Calu3 (cell line): ENCODE results near the gene CCBE1. TPM values are rescaled to one million over a fixed set of nuclear protein-coding genes. Genes with fewer than 3 reads are reported as not detected.

Experiments
- BruUV-seq: library from RNA; stranded (reverse); fragments of 400-500 nt; replicated peaks from 2 replicates; lab custom pipeline; 2021; lab: Mats Ljungman, UMichigan
- CTCF ChIA-PET: fragments of 300-600 bp; sonication (Branson Sonifier 250); formaldehyde crosslinking; loops from one replicate; lab custom pipeline; 2022; ENCODE audit warnings: antibody characterized with exemption; lab: Charles Lee
- DNase-seq: peaks from one replicate; pipeline ENCODE4 v3.0.0; 2022
- H3K27ac Mint-ChIP-seq: one replicate; pipeline ENCODE4 v1.8.0; 2022; ENCODE audit warnings: mixed read lengths; ENCODE audit not compliant: unreplicated experiment
- H3K27me3 Mint-ChIP-seq: one replicate; pipeline ENCODE4 v1.8.0; 2022; ENCODE audit warnings: mixed read lengths; ENCODE audit not compliant: unreplicated experiment
- H3K36me3 Mint-ChIP-seq: one replicate; pipeline ENCODE4 v1.8.0; 2022; ENCODE audit warnings: mild to moderate bottlenecking, moderate library complexity, mixed read lengths; ENCODE audit not compliant: insufficient read depth, unreplicated experiment
- H3K4me1 Mint-ChIP-seq: one replicate; pipeline ENCODE4 v1.8.0; 2022; ENCODE audit warnings: mild to moderate bottlenecking, low read depth, mixed read lengths; ENCODE audit not compliant: unreplicated experiment
- H3K4me3 Mint-ChIP-seq: one replicate; pipeline ENCODE4 v1.8.0; 2022; ENCODE audit warnings: mild to moderate bottlenecking, low read depth, moderate library complexity, mixed read lengths; ENCODE audit not compliant: unreplicated experiment
- H3K9me3 Mint-ChIP-seq: one replicate; pipeline ENCODE4 v1.8.0; 2022; ENCODE audit warnings: low read depth, mixed read lengths; ENCODE audit not compliant: unreplicated experiment
- CTCF ChIP-seq: fragments of 200-600 bp; IDR thresholded peaks from one replicate; pipeline ENCODE4 v1.8.0; 2022; ENCODE audit warnings: antibody characterized with exemption; ENCODE audit not compliant: unreplicated experiment
- intact Hi-C: fragments of 100-400 bp; cut with micrococcal nuclease; formaldehyde crosslinking; loops from one replicate; pipeline ENCODE4 v1.10.0; 2022; ENCODE audit not compliant: unreplicated experiment
- total RNA-seq: library from RNA; stranded (reverse); gene quantifications from 2 replicates; pipeline ENCODE4 v1.2.3, GENCODE V29; 2022

The CCBE1 gene
- total RNA-seq, 1 experiment from 2014 or later, result 0.12 TPM

- H3K27ac Mint-ChIP-seq, result no peak overlapping the region
- H3K4me3 Mint-ChIP-seq, result no peak overlapping the region
- H3K9me3 Mint-ChIP-seq, result no peaks in the 10 kb centered on the region
- CTCF ChIA-PET, result no interaction called here
- intact Hi-C loops, result no loop called here
- BruUV-seq, result no TSS peak
- H3K27me3 Mint-ChIP-seq, result peaks cover 85% of the 10 kb centered on the region
- TF ChIP-seq CTCF, result no peak
- no peaks in the 10 kb centered on the region for H3K4me1 Mint-ChIP-seq
- no peaks in the 10 kb centered on the region for H3K36me3 Mint-ChIP-seq
- no peak for DNase-seq
These were observed 130.7 kb downstream of the CCBE1 start for GRCh38 chr18:59566533-59566971.

DNA sequence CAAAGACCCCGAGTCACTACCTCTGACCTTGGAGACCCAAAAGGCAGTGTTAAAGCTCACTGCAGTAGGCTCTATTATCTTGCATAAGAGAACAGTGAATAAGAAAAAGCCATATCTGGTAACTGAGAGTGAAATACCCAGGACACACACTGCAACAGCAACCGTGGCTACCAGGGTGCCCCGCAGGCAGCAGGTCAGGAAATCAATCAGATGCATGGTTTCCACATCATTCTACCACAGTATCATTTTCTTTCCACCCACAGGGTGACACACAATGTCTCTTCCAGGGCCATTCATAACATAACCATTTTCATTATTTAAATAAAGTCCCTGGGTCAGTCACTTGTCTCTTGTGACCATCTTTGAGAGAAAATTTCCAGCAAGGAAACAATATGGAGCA, 131.3 kb downstream of the CCBE1 start:
- no peaks in the 10 kb centered on the region for H3K36me3 Mint-ChIP-seq
- no peaks in the 10 kb centered on the region for H3K9me3 Mint-ChIP-seq
- CTCF ChIA-PET, result interaction anchor here (0.7 kb wide), 1 partner anchor 870 kb away, joined by 4 read pairs; no protein-coding TSS in a partner anchor
- DNase-seq, result no peak
- H3K27me3 Mint-ChIP-seq, result peaks cover 85% of the 10 kb centered on the region
- no peak overlapping the region for H3K4me3 Mint-ChIP-seq
- no TSS peak for BruUV-seq
- H3K27ac Mint-ChIP-seq, result no peak overlapping the region
- TF ChIP-seq CTCF, result no peak
- no peaks in the 10 kb centered on the region for H3K4me1 Mint-ChIP-seq
- intact Hi-C loops, result no loop called here

DNA sequence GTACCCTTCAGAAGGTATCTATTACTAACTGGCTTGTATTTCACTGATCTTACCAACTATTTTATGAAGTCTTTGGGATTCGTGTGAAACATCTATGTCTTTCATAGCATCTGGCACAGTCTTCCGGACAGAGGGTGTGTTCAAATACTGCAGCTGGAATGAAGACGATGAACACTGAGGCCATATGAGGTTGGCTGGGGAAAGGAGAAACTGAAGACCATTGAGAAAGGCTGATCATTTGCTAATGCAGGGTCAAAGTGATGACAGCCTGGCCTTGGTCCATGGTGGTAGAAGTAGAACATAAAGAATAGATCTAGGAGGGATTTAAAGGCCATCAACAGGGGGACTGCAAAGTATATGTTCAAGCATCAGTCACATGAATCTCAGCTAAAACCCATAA, 132.7 kb downstream of the CCBE1 start:
- Mint-ChIP-seq H3K36me3 (no peaks in the 10 kb centered on the region), H3K9me3 (no peaks in the 10 kb centered on the region), H3K27me3 (peaks cover 85% of the 10 kb centered on the region), H3K4me3 (no peak overlapping the region), H3K4me1 (no peaks in the 10 kb centered on the region), H3K27ac (no peak overlapping the region)
- CTCF ChIA-PET, result no interaction called here
- BruUV-seq, result no TSS peak
- no peak for DNase-seq
- no peak for TF ChIP-seq CTCF
- intact Hi-C loops, result no loop called here

DNA sequence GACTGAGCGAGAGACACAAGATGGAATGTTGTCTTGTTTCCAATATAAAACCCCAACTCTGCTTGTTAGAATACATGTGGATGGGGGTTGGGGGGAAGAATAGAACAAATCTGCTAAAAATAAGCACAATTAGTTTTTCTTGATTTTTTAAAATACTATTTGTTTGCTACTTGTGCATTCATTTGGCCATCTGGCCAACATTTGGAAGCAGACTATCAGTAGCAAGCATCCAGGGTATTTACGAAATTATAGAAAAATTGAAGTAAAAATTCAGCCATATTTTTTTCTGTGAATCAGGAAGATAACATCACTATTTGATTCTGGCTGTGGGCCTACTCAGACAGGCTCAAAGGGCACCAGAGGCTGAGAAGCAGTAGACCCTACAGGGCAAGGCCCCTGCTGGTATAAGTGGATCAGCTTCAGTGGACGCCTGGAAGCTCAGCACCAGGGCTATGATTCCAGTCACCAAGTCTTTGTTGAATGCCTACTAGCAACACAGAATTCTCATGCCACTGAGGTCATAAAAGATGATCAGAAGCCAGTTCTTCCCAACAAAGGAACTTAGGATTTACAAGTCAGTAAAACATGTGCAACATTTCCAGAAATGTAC, 133.9 kb downstream of the CCBE1 start:
- H3K36me3 Mint-ChIP-seq, result no peaks in the 10 kb centered on the region
- no TSS peak for BruUV-seq

More for the DNA sequence above, 133.9 kb downstream of the CCBE1 start:
- Mint-ChIP-seq H3K4me1 (no peaks in the 10 kb centered on the region), H3K27ac (no peak overlapping the region), H3K9me3 (no peaks in the 10 kb centered on the region), H3K27me3 (peaks cover 85% of the 10 kb centered on the region), H3K4me3 (no peak overlapping the region)
- intact Hi-C loops, result no loop called here
- CTCF ChIA-PET, result no interaction called here
- no peak for DNase-seq
- TF ChIP-seq CTCF, result no peak
